Gastrocnemius medialis (tissue), 4 donors: ENCODE data around the gene RPL36AL. TPM values are rescaled to one million over a fixed set of nuclear protein-coding genes. Genes with fewer than 3 reads are reported as not detected.

ENCODE experiments used
- ATAC-seq, 2 donors: fragments of 150-250 bp; one replicate each; pipeline ENCODE4 v1.9.1; 2016
- DNase-seq, 2 donors: peaks; one replicate each; pipeline ENCODE4 v3.0.0-alpha.2; 2019
- H3K27ac ChIP-seq, 4 donors: fragments of 200-600 bp; sonication (generic); 1 replicate in 1 of 4; 2 replicates in 3 of 4; pipeline ENCODE4 v1.5.1; 2016 to 2018; ENCODE audit warnings: mild to moderate bottlenecking in 2 of 4, moderate library complexity in 1 of 4
- H3K27me3 ChIP-seq, 3 donors: fragments of 200-600 bp; sonication (generic) in 2 of 3; 1 replicate in 1 of 3; 2 replicates in 2 of 3; pipeline versions ENCODE4 v1.5.1 to v1.6.0; 2016 to 2019; ENCODE audit warnings: mild to moderate bottlenecking in 1 of 3, moderate library complexity in 1 of 3
- H3K36me3 ChIP-seq, 2 donors: fragments of 200-600 bp; sonication (generic) in 1 of 2; one replicate each; pipeline ENCODE4 v1.5.1; 2017 to 2018
- H3K4me1 ChIP-seq, 2 donors: fragments of 200-600 bp; sonication (generic) in 1 of 2; one replicate each; pipeline ENCODE4 v1.5.1; 2016 to 2017; ENCODE audit warnings: mild to moderate bottlenecking in 2 of 2
- H3K4me3 ChIP-seq, 4 donors: fragments of 200-600 bp; sonication (generic) in 3 of 4; 1 replicate in 1 of 4; 2 replicates in 3 of 4; pipeline ENCODE4 v1.5.1; 2016 to 2019; ENCODE audit warnings: mild to moderate bottlenecking in 2 of 4
- H3K9me3 ChIP-seq, 3 donors: fragments of 200-600 bp; sonication (generic) in 2 of 3; 1 replicate in 1 of 3; 2 replicates in 2 of 3; pipeline ENCODE4 v1.5.1; 2016 to 2019
- CTCF ChIP-seq, 5 experiments: fragments of 450-650 bp in 3 of 5; fragments of 200-600 bp in 2 of 5; sonication (generic) in 2 of 5; IDR thresholded peaks in 4 of 5; conservative IDR thresholded peaks in 1 of 5; 1 replicate in 4 of 5; 2 replicates in 1 of 5; pipeline ENCODE4 v1.5.1; 2016 to 2019; ENCODE audit warnings: antibody characterized with exemption in 5 of 5, mild to moderate bottlenecking in 3 of 5, moderate library complexity in 3 of 5
- POLR2A ChIP-seq, 2 donors: fragments of 450-650 bp; IDR thresholded peaks; one replicate each; pipeline ENCODE4 v1.6.1; 2017; ENCODE audit warnings: antibody characterized with exemption in 2 of 2, mild to moderate bottlenecking in 2 of 2, moderate library complexity in 2 of 2
- in situ Hi-C, 4 donors: fragments of 200-750 bp; cut with MboI; loops; one replicate each; pipeline versions ENCODE4 v1.15.0 to v1.8.0; 2017; ENCODE audit warnings: low sequenced_read_pairs in 4 of 4
- intact Hi-C: fragments of 100-400 bp; cut with DNase I; formaldehyde crosslinking; loops from one replicate; pipeline ENCODE4 v1.15.1; 2023; ENCODE audit warnings: low total_unique reads
- total RNA-seq, 4 donors: library from RNA; depleted of rRNA; stranded (reverse); fragments of >200 nt; gene quantifications; one replicate each; pipeline versions ENCODE4 v1.1.0 to v1.2.3, GENCODE V29; 2016

Gene RPL36AL
- total RNA-seq, 4 donors from 2014 or later: 156 to 226 (median 203) TPM

- peak overlapping the region; percentile 92 to 95 (median 92) for H3K27ac ChIP-seq
- DNase-seq: no peak
- in situ Hi-C loops: no loop called here
- H3K9me3 ChIP-seq: no peaks in the 10 kb centered on the region
- no peaks in the 10 kb centered on the region for H3K27me3 ChIP-seq
- peak overlapping the region; percentile 81 to 92 (median 84) for H3K4me3 ChIP-seq
- peaks cover 9% of the 10 kb centered on the region in 2 donors for H3K4me1 ChIP-seq
- H3K36me3 ChIP-seq: no peaks in the 10 kb centered on the region
- ATAC-seq: peak; percentile 17 to 19
- intact Hi-C loops: loop anchor here (1.0 kb wide), 2 partner anchors 11 to 22 kb away; partner anchors contain the start of genes MGAT2 and RPL36AL
- TF ChIP-seq CTCF (IDR thresholded peaks at IDR 0.05 in 4 of 5, conservative IDR thresholded peaks at IDR 0.05 in 1 of 5) (no peak), POLR2A (IDR thresholded peaks at IDR 0.05) (no peak)
Measured at GRCh38 chr14:49598189-49598484, 22.3 kb downstream of the RPL36AL start.

DNA sequence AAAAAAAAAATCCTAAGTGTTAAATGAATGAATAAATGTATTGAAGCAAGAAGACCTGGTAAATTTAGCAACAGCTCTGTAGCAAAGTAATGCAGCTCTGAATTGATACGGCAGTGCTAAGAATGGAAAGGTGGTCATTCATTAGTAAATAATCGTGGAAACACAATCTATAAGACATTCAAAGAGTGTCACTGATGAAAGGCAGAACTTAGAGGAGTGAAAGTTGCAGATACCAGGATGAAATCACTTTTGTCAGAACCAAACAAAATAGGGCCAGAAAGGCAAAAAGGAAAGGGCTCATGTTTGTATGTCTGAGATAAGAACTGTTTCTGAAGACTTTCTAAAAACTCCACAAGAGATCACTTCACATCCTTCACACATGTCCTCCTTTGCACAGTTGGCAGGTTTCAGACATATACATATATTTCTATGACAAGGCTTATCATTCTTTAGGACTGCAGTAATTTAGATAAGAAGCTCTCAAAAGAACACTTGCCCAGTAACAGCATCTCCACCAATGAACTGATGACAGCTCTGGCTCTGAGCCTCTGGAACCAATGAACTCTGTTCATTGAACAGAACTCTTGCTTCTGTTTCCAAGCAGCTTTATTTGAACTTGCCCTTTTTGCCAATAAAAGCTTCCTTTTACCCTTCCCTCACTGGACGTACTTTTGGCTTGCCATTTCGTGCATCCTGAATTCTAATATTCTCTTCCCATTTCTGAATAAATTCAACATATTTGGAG, 25.9 kb downstream of the RPL36AL start:
- TF ChIP-seq CTCF (IDR thresholded peaks at IDR 0.05 in 4 of 5, conservative IDR thresholded peaks at IDR 0.05 in 1 of 5) (no peak), POLR2A (IDR thresholded peaks at IDR 0.05) (no peak)
- H3K36me3 ChIP-seq: no peaks in the 10 kb centered on the region
- ATAC-seq (no peak), DNase-seq (no peak)
- no peak overlapping the region for H3K4me3 ChIP-seq
- in situ Hi-C loops (no loop called here), intact Hi-C loops (no loop called here)
- H3K27me3 ChIP-seq: no peaks in the 10 kb centered on the region
- H3K4me1 ChIP-seq: peaks cover 9% of the 10 kb centered on the region in 2 donors
- no peaks in the 10 kb centered on the region for H3K9me3 ChIP-seq
- H3K27ac ChIP-seq: no peak overlapping the region

- H3K27me3 ChIP-seq: no peaks in the 10 kb centered on the region
- TF ChIP-seq POLR2A (IDR thresholded peaks at IDR 0.05) (no peak), CTCF (IDR thresholded peaks at IDR 0.05 in 4 of 5, conservative IDR thresholded peaks at IDR 0.05 in 1 of 5) (no peak)
- H3K4me3 ChIP-seq: no peak overlapping the region
- DNase-seq (no peak), ATAC-seq (no peak)
- no peaks in the 10 kb centered on the region for H3K36me3 ChIP-seq
- intact Hi-C loops: no loop called here
- in situ Hi-C loops: no loop called here
- H3K9me3 ChIP-seq: no peaks in the 10 kb centered on the region
- H3K27ac ChIP-seq: no peak overlapping the region
- peaks cover 9% of the 10 kb centered on the region in 2 donors for H3K4me1 ChIP-seq
Measured at GRCh38 chr14:49593016-49593415, 27.4 kb downstream of the RPL36AL start.

DNA sequence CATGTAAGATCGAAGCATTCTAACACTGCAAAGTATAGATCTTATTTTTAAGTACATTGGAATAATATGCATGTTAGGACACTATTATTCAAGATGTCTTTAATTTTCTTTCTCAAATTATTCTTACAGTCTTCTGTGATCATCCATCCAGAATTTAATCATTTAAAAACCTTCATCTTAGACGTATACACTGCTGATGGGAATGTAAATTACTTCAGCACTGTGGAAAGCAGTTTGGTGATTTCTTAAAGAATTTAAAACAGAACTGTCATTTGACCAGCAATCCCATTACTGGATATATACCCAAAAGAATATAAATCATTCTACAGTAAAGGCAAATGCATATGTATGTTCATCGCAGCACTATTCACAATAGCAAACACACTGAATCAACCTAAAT, 31.0 kb downstream of the RPL36AL start:
- no peaks in the 10 kb centered on the region for H3K27me3 ChIP-seq
- no peaks in the 10 kb centered on the region for H3K9me3 ChIP-seq
- intact Hi-C loops: loop anchor here (5.0 kb wide), 1 partner anchor 263 kb away; the partner anchor contains the start of gene NEMF
- H3K27ac ChIP-seq: no peak overlapping the region
- no peak overlapping the region for H3K4me3 ChIP-seq
- no peak for TF ChIP-seq POLR2A (IDR thresholded peaks at IDR 0.05)
- TF ChIP-seq CTCF (IDR thresholded peaks at IDR 0.05 in 4 of 5, conservative IDR thresholded peaks at IDR 0.05 in 1 of 5): no peak
- ATAC-seq: no peak
- in situ Hi-C loops: loop anchor here in 1 of 4 donors (10.0 kb wide), 1 partner anchor 45 kb away; the partner anchor contains the start of gene DNAAF2
- H3K36me3 ChIP-seq: peaks cover 0 to 7% of the 10 kb centered on the region in 2 donors
- no peak for DNase-seq
- H3K4me1 ChIP-seq: peaks cover 11 to 13% of the 10 kb centered on the region in 2 donors
